ENCODE data around the gene ZNF746. TPM values are rescaled to one million over a fixed set of nuclear protein-coding genes. Genes with fewer than 3 reads are reported as not detected.

The ZNF746 gene
- total RNA-seq, 1 donor from 2014 or later: 24.7 TPM

GRCh38 chr7:149479568-149479967, 18.0 kb downstream of the ZNF746 start:
- DNase-seq (ENCODE audit: low read depth) (no peak), FAIRE-seq (no peak)
- Histone ChIP-seq H3K4me3 (ENCODE audit: insufficient read depth, low read depth, low read length) (no peak overlapping the region), H3K27me3 (ENCODE audit: insufficient read depth, low read length) (no peaks in the 10 kb centered on the region), H3K4me2 (ENCODE audit: low read length) (no peak overlapping the region), H3K79me2 (ENCODE audit: insufficient read depth, low read length) (peaks cover 26% of the 10 kb centered on the region), H3K4me1 (ENCODE audit: insufficient read depth, low read length) (no peaks in the 10 kb centered on the region), H3K36me3 (ENCODE audit: insufficient read depth, low read length) (peaks cover 14% of the 10 kb centered on the region), H3K9ac (ENCODE audit: low read length) (no peak overlapping the region), H3K27ac (ENCODE audit: low read depth, low read length) (no peak overlapping the region), H3K9me3 (ENCODE audit: insufficient read depth, low read depth, low read length) (no peaks in the 10 kb centered on the region), H2AFZ (ENCODE audit: low read depth, low read length) (no peak overlapping the region), H4K20me1 (ENCODE audit: insufficient read depth, low read length) (peaks cover 27% of the 10 kb centered on the region)
- TF ChIP-seq EZH2 (IDR thresholded peaks at IDR 0.05; ENCODE audit: insufficient read depth, low read length) (no peak), CTCF (IDR thresholded peaks at IDR 0.05; ENCODE audit: insufficient read depth, low read depth, low read length) (no peak)
- Mint-ChIP-seq H3K27me3 (ENCODE audit: low read depth, unreplicated experiment) (no peaks in the 10 kb centered on the region), H3K4me1 (ENCODE audit: low read depth, unreplicated experiment) (peaks cover 8% of the 10 kb centered on the region), H3K27ac (ENCODE audit: unreplicated experiment) (no peak overlapping the region), H3K36me3 (ENCODE audit: low read depth, unreplicated experiment) (peaks cover 23% of the 10 kb centered on the region), H3K9me3 (ENCODE audit: unreplicated experiment) (peaks cover 6% of the 10 kb centered on the region), H3K4me3 (ENCODE audit: unreplicated experiment) (no peak overlapping the region)

GRCh38 chr7:149478754-149479153, 18.9 kb downstream of the ZNF746 start:
- Histone ChIP-seq H3K9ac (ENCODE audit: low read length) (no peak overlapping the region), H3K9me3 (ENCODE audit: insufficient read depth, low read depth, low read length) (no peaks in the 10 kb centered on the region), H3K27ac (ENCODE audit: low read depth, low read length) (no peak overlapping the region), H3K27me3 (ENCODE audit: insufficient read depth, low read length) (no peaks in the 10 kb centered on the region), H3K79me2 (ENCODE audit: insufficient read depth, low read length) (peaks cover 26% of the 10 kb centered on the region), H4K20me1 (ENCODE audit: insufficient read depth, low read length) (peaks cover 27% of the 10 kb centered on the region), H3K36me3 (ENCODE audit: insufficient read depth, low read length) (peaks cover 17% of the 10 kb centered on the region), H3K4me1 (ENCODE audit: insufficient read depth, low read length) (no peaks in the 10 kb centered on the region), H3K4me2 (ENCODE audit: low read length) (no peak overlapping the region), H3K4me3 (ENCODE audit: insufficient read depth, low read depth, low read length) (no peak overlapping the region), H2AFZ (ENCODE audit: low read depth, low read length) (no peak overlapping the region)
- Mint-ChIP-seq H3K27me3 (ENCODE audit: low read depth, unreplicated experiment) (no peaks in the 10 kb centered on the region), H3K4me3 (ENCODE audit: unreplicated experiment) (no peak overlapping the region), H3K36me3 (ENCODE audit: low read depth, unreplicated experiment) (peaks cover 26% of the 10 kb centered on the region), H3K9me3 (ENCODE audit: unreplicated experiment) (peaks cover 6% of the 10 kb centered on the region), H3K27ac (ENCODE audit: unreplicated experiment) (no peak overlapping the region), H3K4me1 (ENCODE audit: low read depth, unreplicated experiment) (peaks cover 8% of the 10 kb centered on the region)
- FAIRE-seq (no peak), DNase-seq (ENCODE audit: low read depth) (no peak)
- TF ChIP-seq EZH2 (IDR thresholded peaks at IDR 0.05; ENCODE audit: insufficient read depth, low read length) (no peak), CTCF (IDR thresholded peaks at IDR 0.05; ENCODE audit: insufficient read depth, low read depth, low read length) (no peak)

- Histone ChIP-seq H3K27ac (ENCODE audit: low read depth, low read length) (no peak overlapping the region), H4K20me1 (ENCODE audit: insufficient read depth, low read length) (peaks cover 27% of the 10 kb centered on the region), H3K4me3 (ENCODE audit: insufficient read depth, low read depth, low read length) (no peak overlapping the region), H3K27me3 (ENCODE audit: insufficient read depth, low read length) (no peaks in the 10 kb centered on the region), H3K9ac (ENCODE audit: low read length) (no peak overlapping the region), H3K4me1 (ENCODE audit: insufficient read depth, low read length) (no peaks in the 10 kb centered on the region), H3K79me2 (ENCODE audit: insufficient read depth, low read length) (peaks cover 26% of the 10 kb centered on the region), H2AFZ (ENCODE audit: low read depth, low read length) (no peak overlapping the region), H3K36me3 (ENCODE audit: insufficient read depth, low read length) (peaks cover 17% of the 10 kb centered on the region), H3K4me2 (ENCODE audit: low read length) (no peak overlapping the region), H3K9me3 (ENCODE audit: insufficient read depth, low read depth, low read length) (no peaks in the 10 kb centered on the region)
- DNase-seq (ENCODE audit: low read depth): no peak
- Mint-ChIP-seq H3K9me3 (ENCODE audit: unreplicated experiment) (peaks cover 6% of the 10 kb centered on the region), H3K4me3 (ENCODE audit: unreplicated experiment) (peak overlapping the region; percentile 27), H3K27ac (ENCODE audit: unreplicated experiment) (peak overlapping the region; percentile 88), H3K4me1 (ENCODE audit: low read depth, unreplicated experiment) (peaks cover 8% of the 10 kb centered on the region), H3K36me3 (ENCODE audit: low read depth, unreplicated experiment) (peaks cover 28% of the 10 kb centered on the region), H3K27me3 (ENCODE audit: low read depth, unreplicated experiment) (no peaks in the 10 kb centered on the region)
- no peak for FAIRE-seq
- TF ChIP-seq CTCF (IDR thresholded peaks at IDR 0.05; ENCODE audit: insufficient read depth, low read depth, low read length): no peak
- TF ChIP-seq EZH2 (IDR thresholded peaks at IDR 0.05; ENCODE audit: insufficient read depth, low read length): no peak
Observed at GRCh38 chr7:149477494-149478443, 19.8 kb downstream of the ZNF746 start.
